GM19468 (cell line): ENCODE data around the gene MUC5B.

Source experiments
- ATAC-seq: cut with Tn5 transposase; IDR thresholded peaks from one replicate; pipeline ENCODE4 v1.9.1; 2021; ENCODE audit warnings: mild to moderate bottlenecking, moderate library complexity, moderate number of reproducible peaks; ENCODE audit not compliant: unreplicated experiment; ENCODE audit errors: extremely low read depth

MUC5B gene

GRCh38 chr11:1277936-1278512, 55.2 kb downstream of the MUC5B start:
- no peak for ATAC-seq

- no peak for ATAC-seq
Measured at GRCh38 chr11:1278766-1279673, 56.2 kb downstream of the MUC5B start.

GRCh38 chr11:1279674-1280055, 56.8 kb downstream of the MUC5B start:
- ATAC-seq, result no peak

GRCh38 chr11:1280116-1281035, 57.5 kb downstream of the MUC5B start:
- ATAC-seq, result no peak

GRCh38 chr11:1281326-1281973, 58.6 kb downstream of the MUC5B start:
- ATAC-seq, result no peak

- ATAC-seq, result no peak
Measured at GRCh38 chr11:1281974-1282365, 59.1 kb downstream of the MUC5B start.

- ATAC-seq, result no peak
Measured at GRCh38 chr11:1283091-1283511, 60.2 kb downstream of the MUC5B start.

- no peak for ATAC-seq
Measured at GRCh38 chr11:1283906-1284305, 61.0 kb downstream of the MUC5B start.

GRCh38 chr11:1285316-1285744, 62.5 kb downstream of the MUC5B start:
- no peak for ATAC-seq

- ATAC-seq, result no peak
Measured at GRCh38 chr11:1285876-1286275, 63.0 kb downstream of the MUC5B start.

- no peak for ATAC-seq
Measured at GRCh38 chr11:1287928-1288327, 65.1 kb downstream of the MUC5B start.

GRCh38 chr11:1288426-1289151, 65.7 kb downstream of the MUC5B start:
- ATAC-seq, result no peak

GRCh38 chr11:1289211-1289935, 66.5 kb downstream of the MUC5B start:
- ATAC-seq, result no peak

- ATAC-seq, result no peak
Measured at GRCh38 chr11:1290052-1291040, 67.5 kb downstream of the MUC5B start.

- ATAC-seq, result no peak
Measured at GRCh38 chr11:1291295-1292017, 68.6 kb downstream of the MUC5B start.

GRCh38 chr11:1292018-1292643, 69.3 kb downstream of the MUC5B start:
- no peak for ATAC-seq
